DOHH2 (cell line): ENCODE measurements around the gene ADGRL4.

Experiments used
- CTCF ChIP-seq: fragments of 200-600 bp; sonication (generic); IDR thresholded peaks from one replicate; pipeline ENCODE4 v1.5.1; 2014; ENCODE audit warnings: antibody characterized with exemption, mild to moderate bottlenecking, low read depth, low read length; ENCODE audit not compliant: poor library complexity, severe bottlenecking
- EZH2phosphoT487 ChIP-seq: fragments of 200-600 bp; sonication (generic); IDR thresholded peaks from 2 replicates; pipeline ENCODE4 v1.6.1; 2017; ENCODE audit warnings: borderline replicate concordance, mild to moderate bottlenecking, antibody characterized with exemption, low read length, moderate library complexity, mixed read lengths

- TF ChIP-seq CTCF (no peak), EZH2phosphoT487 (no peak)
These were observed 163.4 kb downstream of the ADGRL4 start for GRCh38 chr1:78843111-78843510.
